Measurements from ENCODE around the gene ANKRD24. TPM values are rescaled to one million over a fixed set of nuclear protein-coding genes. Genes with fewer than 3 reads are reported as not detected.

The ANKRD24 gene
- total RNA-seq, 1 donor from 2014 or later = 0.33 TPM

DNA sequence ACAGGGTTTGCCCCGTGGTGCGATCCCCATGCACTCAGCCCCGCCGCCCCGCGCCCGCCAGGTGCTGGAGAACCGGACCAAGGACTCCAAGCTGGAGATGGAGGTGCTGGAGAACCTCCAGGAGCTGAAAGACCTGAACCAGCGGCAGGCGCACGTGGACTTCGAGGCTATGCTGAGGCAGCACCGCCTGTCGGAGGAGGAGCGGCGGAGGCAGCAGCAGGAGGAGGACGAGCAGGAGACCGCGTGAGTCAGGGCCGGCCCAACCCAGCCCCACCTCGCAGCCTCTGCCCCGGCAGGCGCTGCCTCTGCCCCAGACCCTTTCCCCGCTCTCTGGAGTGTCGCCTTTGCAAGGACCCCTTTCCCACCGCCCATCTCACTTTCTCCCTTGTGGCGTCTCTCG, 75.7 kb downstream of the ANKRD24 start:
- Histone ChIP-seq H3K36me3 (ENCODE audit: control insufficient read depth, insufficient read depth, low read length) (peaks cover 5% of the 10 kb centered on the region), H3K27me3 (ENCODE audit: control insufficient read depth, insufficient read depth, low read length) (no peaks in the 10 kb centered on the region), H3K4me3 (ENCODE audit: low read depth, low read length) (no peak overlapping the region)
- no peak for DNase-seq (ENCODE audit: low read depth)
- TF ChIP-seq, protein P1, sequence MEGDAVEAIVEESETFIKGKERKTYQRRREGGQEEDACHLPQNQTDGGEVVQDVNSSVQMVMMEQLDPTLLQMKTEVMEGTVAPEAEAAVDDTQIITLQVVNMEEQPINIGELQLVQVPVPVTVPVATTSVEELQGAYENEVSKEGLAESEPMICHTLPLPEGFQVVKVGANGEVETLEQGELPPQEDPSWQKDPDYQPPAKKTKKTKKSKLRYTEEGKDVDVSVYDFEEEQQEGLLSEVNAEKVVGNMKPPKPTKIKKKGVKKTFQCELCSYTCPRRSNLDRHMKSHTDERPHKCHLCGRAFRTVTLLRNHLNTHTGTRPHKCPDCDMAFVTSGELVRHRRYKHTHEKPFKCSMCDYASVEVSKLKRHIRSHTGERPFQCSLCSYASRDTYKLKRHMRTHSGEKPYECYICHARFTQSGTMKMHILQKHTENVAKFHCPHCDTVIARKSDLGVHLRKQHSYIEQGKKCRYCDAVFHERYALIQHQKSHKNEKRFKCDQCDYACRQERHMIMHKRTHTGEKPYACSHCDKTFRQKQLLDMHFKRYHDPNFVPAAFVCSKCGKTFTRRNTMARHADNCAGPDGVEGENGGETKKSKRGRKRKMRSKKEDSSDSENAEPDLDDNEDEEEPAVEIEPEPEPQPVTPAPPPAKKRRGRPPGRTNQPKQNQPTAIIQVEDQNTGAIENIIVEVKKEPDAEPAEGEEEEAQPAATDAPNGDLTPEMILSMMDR (IDR thresholded peaks at IDR 0.05; ENCODE audit: insufficient read depth, low read length, poor library complexity, severe bottlenecking) = no peak

DNA sequence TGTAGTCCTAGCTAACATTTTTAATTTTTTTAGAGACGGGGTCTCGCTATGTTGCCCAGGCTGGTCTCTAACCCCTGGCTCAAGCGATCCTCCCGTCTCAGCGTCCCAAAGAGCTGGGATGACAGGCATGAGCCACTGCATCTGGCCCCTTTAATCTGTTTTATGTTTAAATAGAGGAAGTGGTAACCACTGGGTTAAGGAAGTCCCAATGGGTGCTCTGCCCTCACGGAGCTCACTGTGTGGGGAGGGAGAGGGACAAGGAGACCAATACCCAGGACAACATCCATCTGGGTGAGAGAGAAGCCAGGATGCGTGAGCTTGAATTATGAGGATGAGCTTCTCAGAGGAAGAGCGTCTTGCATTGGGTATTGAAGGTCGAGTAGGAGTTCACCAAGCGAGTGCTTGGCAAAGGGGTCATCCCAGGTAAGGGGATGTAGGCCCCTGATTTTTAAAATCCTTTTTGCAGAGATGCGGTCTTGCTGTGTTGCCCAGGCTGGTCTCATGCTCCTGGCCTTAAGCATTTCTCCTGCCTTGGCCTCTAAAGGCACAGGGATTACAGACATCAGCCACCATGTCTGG, 78.2 kb downstream of the ANKRD24 start:
- no peak overlapping the region for H3K4me3 ChIP-seq (ENCODE audit: low read depth, low read length)
- no peak for DNase-seq (ENCODE audit: low read depth)
- peaks cover 2% of the 10 kb centered on the region for H3K36me3 ChIP-seq (ENCODE audit: control insufficient read depth, insufficient read depth, low read length)
- no peaks in the 10 kb centered on the region for H3K27me3 ChIP-seq (ENCODE audit: control insufficient read depth, insufficient read depth, low read length)
- TF ChIP-seq, protein P1 (IDR thresholded peaks at IDR 0.05; ENCODE audit: insufficient read depth, low read length, poor library complexity, severe bottlenecking) = no peak

- TF ChIP-seq, protein P1 (IDR thresholded peaks at IDR 0.05; ENCODE audit: insufficient read depth, low read length, poor library complexity, severe bottlenecking) = no peak
- Histone ChIP-seq H3K36me3 (ENCODE audit: control insufficient read depth, insufficient read depth, low read length) (peaks cover 2% of the 10 kb centered on the region), H3K27me3 (ENCODE audit: control insufficient read depth, insufficient read depth, low read length) (no peaks in the 10 kb centered on the region), H3K4me3 (ENCODE audit: low read depth, low read length) (no peak overlapping the region)
- no peak for DNase-seq (ENCODE audit: low read depth)
These were observed 82.3 kb downstream of the ANKRD24 start for GRCh38 chr19:4264812-4265211.

- Histone ChIP-seq H3K27me3 (ENCODE audit: control insufficient read depth, insufficient read depth, low read length) (no peaks in the 10 kb centered on the region), H3K4me3 (ENCODE audit: low read depth, low read length) (no peak overlapping the region), H3K36me3 (ENCODE audit: control insufficient read depth, insufficient read depth, low read length) (peaks cover 2% of the 10 kb centered on the region)
- no peak for DNase-seq (ENCODE audit: low read depth)
- TF ChIP-seq, protein P1 (IDR thresholded peaks at IDR 0.05; ENCODE audit: insufficient read depth, low read length, poor library complexity, severe bottlenecking) = no peak
These were observed 83.9 kb downstream of the ANKRD24 start for GRCh38 chr19:4266253-4267000.

GRCh38 chr19:4267101-4267900, 84.8 kb downstream of the ANKRD24 start:
- no peak overlapping the region for H3K4me3 ChIP-seq (ENCODE audit: low read depth, low read length)
- no peak for DNase-seq (ENCODE audit: low read depth)
- peaks cover 2% of the 10 kb centered on the region for H3K36me3 ChIP-seq (ENCODE audit: control insufficient read depth, insufficient read depth, low read length)
- TF ChIP-seq, protein P1 (IDR thresholded peaks at IDR 0.05; ENCODE audit: insufficient read depth, low read length, poor library complexity, severe bottlenecking) = peak; percentile 88
- H3K27me3 ChIP-seq (ENCODE audit: control insufficient read depth, insufficient read depth, low read length) = no peaks in the 10 kb centered on the region

All from kidney epithelial cell (primary cell).